Ovary (tissue), 3 donors: ENCODE measurements around the gene COPS4.
"Not testable (repeated sequence)": the region's sequence is repeated elsewhere in the genome, so short reads cannot be mapped to it uniquely, and the experiment has no call there.

Source experiments
- EP300 ChIP-seq: sonication (generic); formaldehyde crosslinking; IDR thresholded peaks from one replicate; pipeline ENCODE4 v1.6.1; 2017; ENCODE audit warnings: antibody characterized with exemption
- POLR2A ChIP-seq: fragments of 450-650 bp; IDR thresholded peaks from one replicate; pipeline ENCODE4 v1.6.1; 2017; ENCODE audit warnings: antibody characterized with exemption, mild to moderate bottlenecking, moderate library complexity
- TF ChIP-seq, protein P1 (sequence below), 3 donors: fragments of 450-650 bp in 2 of 3; fragments of 200-600 bp in 1 of 3; IDR thresholded peaks; one replicate each; pipeline versions ENCODE4 v1.5.1 to v1.8.0; 2016 to 2022; ENCODE audit warnings: antibody characterized with exemption in 3 of 3, mild to moderate bottlenecking in 1 of 3
- donor health status: DM: no; HTN: no; CAD: no.

DNA sequence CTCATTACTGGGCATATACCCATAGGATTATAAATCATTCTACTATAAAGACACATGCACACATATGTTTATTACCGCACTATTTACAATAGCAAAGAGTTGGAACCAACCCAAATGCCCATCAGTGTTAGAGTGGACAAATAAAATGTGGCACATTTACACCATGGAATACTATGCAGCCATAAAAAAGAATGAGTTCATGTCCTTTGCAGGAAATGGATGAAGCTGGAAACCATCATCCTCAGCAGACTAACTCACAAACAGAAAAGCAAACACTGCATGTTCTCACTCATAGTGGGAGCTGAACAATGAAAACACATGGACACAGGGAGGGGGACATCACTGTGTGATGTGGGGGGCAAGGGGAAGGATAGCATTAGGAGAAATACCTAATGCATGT lies 11.4 kb upstream of the COPS4 start:
- TF ChIP-seq POLR2A, EP300: not testable (repeated sequence)
- TF ChIP-seq, protein P1, sequence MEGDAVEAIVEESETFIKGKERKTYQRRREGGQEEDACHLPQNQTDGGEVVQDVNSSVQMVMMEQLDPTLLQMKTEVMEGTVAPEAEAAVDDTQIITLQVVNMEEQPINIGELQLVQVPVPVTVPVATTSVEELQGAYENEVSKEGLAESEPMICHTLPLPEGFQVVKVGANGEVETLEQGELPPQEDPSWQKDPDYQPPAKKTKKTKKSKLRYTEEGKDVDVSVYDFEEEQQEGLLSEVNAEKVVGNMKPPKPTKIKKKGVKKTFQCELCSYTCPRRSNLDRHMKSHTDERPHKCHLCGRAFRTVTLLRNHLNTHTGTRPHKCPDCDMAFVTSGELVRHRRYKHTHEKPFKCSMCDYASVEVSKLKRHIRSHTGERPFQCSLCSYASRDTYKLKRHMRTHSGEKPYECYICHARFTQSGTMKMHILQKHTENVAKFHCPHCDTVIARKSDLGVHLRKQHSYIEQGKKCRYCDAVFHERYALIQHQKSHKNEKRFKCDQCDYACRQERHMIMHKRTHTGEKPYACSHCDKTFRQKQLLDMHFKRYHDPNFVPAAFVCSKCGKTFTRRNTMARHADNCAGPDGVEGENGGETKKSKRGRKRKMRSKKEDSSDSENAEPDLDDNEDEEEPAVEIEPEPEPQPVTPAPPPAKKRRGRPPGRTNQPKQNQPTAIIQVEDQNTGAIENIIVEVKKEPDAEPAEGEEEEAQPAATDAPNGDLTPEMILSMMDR (IDR thresholded peaks at IDR 0.05) = not testable (repeated sequence)
